ENCODE data around the gene SCMH1. TPM values are rescaled to one million over a fixed set of nuclear protein-coding genes. Genes with fewer than 3 reads are reported as not detected.

The SCMH1 gene
- total RNA-seq, 2 experiments from 2014 or later: 47.0 to 47.7 TPM

DNA sequence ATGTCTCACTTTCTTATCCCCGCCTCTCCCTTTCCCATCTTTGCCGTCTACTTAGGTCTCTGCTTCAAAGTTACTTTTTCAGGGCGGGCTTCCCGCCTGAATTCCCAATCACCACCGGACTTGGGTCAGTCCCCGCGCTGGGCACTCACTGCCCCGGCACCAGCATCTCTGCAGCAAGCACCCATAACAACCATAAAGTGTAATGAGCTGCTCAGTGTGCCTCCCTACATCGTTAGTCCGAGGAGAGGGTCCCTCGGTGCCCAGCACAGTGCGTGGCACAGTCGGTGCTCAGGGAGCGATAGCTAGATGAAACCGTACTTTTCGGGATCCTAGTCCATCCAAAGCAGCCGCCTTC is 263.2 kb downstream of the SCMH1 start:
- POLR2A ChIA-PET: interaction anchor here (0.5 to 1.0 kb wide), 3 partner anchors 8 to 536 kb away, joined by 3 read pairs; no protein-coding TSS in a partner anchor
- peak overlapping the region; percentile 100 for H3K4me3 ChIP-seq (ENCODE audit: low read depth, low read length, poor library complexity, severe bottlenecking)
- no peaks in the 10 kb centered on the region for H3K9me3 ChIP-seq (ENCODE audit: low read length)
- peak overlapping the region; percentile 82 for H2AFZ ChIP-seq (ENCODE audit: low read length)
- H3K9me2 ChIP-seq (ENCODE audit: insufficient read depth, low read length): no peaks in the 10 kb centered on the region
- BruUV-seq (replicated peaks): TSS peak; percentile 55
- H3K27ac ChIP-seq (ENCODE audit: low read depth, low read length, poor library complexity, severe bottlenecking): peak overlapping the region; percentile 79
- intact Hi-C loops (cut with micrococcal nuclease; ENCODE audit: unreplicated experiment): loop anchor here (5.0 kb wide), 1 partner anchor 1058 kb away; no protein-coding TSS in a partner anchor
- DNase-seq (ENCODE audit: low spot score): no peak
- peaks cover 37% of the 10 kb centered on the region for H3K36me3 ChIP-seq (ENCODE audit: insufficient read depth, low read length)
- H3K79me2 ChIP-seq (ENCODE audit: insufficient read depth, low read depth, low read length): peaks cover 39% of the 10 kb centered on the region
- no peak for TF ChIP-seq EZH2phosphoT487 (IDR thresholded peaks at IDR 0.05; ENCODE audit: borderline replicate concordance, low read depth, low read length)
- TF ChIP-seq, protein P1, sequence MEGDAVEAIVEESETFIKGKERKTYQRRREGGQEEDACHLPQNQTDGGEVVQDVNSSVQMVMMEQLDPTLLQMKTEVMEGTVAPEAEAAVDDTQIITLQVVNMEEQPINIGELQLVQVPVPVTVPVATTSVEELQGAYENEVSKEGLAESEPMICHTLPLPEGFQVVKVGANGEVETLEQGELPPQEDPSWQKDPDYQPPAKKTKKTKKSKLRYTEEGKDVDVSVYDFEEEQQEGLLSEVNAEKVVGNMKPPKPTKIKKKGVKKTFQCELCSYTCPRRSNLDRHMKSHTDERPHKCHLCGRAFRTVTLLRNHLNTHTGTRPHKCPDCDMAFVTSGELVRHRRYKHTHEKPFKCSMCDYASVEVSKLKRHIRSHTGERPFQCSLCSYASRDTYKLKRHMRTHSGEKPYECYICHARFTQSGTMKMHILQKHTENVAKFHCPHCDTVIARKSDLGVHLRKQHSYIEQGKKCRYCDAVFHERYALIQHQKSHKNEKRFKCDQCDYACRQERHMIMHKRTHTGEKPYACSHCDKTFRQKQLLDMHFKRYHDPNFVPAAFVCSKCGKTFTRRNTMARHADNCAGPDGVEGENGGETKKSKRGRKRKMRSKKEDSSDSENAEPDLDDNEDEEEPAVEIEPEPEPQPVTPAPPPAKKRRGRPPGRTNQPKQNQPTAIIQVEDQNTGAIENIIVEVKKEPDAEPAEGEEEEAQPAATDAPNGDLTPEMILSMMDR (conservative IDR thresholded peaks at IDR 0.05; ENCODE audit: low read length): no peak
- CTCF ChIA-PET (ENCODE audit: unreplicated experiment): interaction anchor here (0.7 kb wide), 1 partner anchor 60 kb away, joined by 3 read pairs; no protein-coding TSS in a partner anchor
- peaks cover 26% of the 10 kb centered on the region for H3K4me1 ChIP-seq (ENCODE audit: insufficient read depth, low read length, poor library complexity, severe bottlenecking)
- H4K20me1 ChIP-seq (ENCODE audit: insufficient read depth, low read length): peaks cover 23% of the 10 kb centered on the region
- peak overlapping the region; percentile 72 for H3K4me2 ChIP-seq (ENCODE audit: low read length)

DNA sequence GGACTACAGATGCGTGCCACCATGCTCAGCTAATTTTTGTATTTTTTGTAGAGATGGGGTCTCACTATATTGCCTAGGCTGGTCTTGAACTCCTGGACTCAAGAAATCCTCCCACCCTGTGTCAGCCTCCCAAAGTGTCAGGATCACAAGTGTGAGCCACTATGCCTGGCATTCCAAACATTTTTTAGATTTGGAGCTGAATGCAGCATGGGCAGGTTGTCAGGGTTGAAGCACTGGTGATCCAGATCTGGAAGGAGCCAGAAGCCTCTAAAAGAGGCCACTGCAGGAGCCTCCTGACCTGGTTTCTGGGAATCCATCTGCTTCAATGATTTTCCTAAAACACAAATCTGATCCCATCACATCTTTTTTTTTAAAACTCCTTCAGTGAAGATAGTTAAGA is 264.4 kb downstream of the SCMH1 start:
- Histone ChIP-seq H3K9me2 (ENCODE audit: insufficient read depth, low read length) (no peaks in the 10 kb centered on the region), H3K4me1 (ENCODE audit: insufficient read depth, low read length, poor library complexity, severe bottlenecking) (peaks cover 28% of the 10 kb centered on the region), H3K36me3 (ENCODE audit: insufficient read depth, low read length) (peaks cover 26% of the 10 kb centered on the region), H3K4me3 (ENCODE audit: low read depth, low read length, poor library complexity, severe bottlenecking) (no peak overlapping the region), H3K79me2 (ENCODE audit: insufficient read depth, low read depth, low read length) (peaks cover 27% of the 10 kb centered on the region), H2AFZ (ENCODE audit: low read length) (no peak overlapping the region), H3K4me2 (ENCODE audit: low read length) (no peak overlapping the region), H4K20me1 (ENCODE audit: insufficient read depth, low read length) (peaks cover 12% of the 10 kb centered on the region; the same call in 1 of the 2 replicates), H3K9me3 (ENCODE audit: low read length) (no peaks in the 10 kb centered on the region), H3K27ac (ENCODE audit: low read depth, low read length, poor library complexity, severe bottlenecking) (no peak overlapping the region)
- no TSS peak for BruUV-seq (replicated peaks)
- POLR2A ChIA-PET: interaction anchor here (0.6 kb wide), 2 partner anchors 263 to 585 kb away, joined by 3 to 6 read pairs; no protein-coding TSS in a partner anchor
- TF ChIP-seq, protein P1 (conservative IDR thresholded peaks at IDR 0.05; ENCODE audit: low read length): no peak
- no peak for TF ChIP-seq EZH2phosphoT487 (IDR thresholded peaks at IDR 0.05; ENCODE audit: borderline replicate concordance, low read depth, low read length)
- CTCF ChIA-PET (ENCODE audit: unreplicated experiment): no interaction called here
- intact Hi-C loops (cut with micrococcal nuclease; ENCODE audit: unreplicated experiment): loop anchor here (5.0 kb wide), 1 partner anchor 1060 kb away; no protein-coding TSS in a partner anchor
- DNase-seq (ENCODE audit: low spot score): no peak

Other genes with a start within 250 kb of the SCMH1 start
- 0.82 and 1.1 TPM in 2 replicates for gene SLFNL1, start 220.6 kb downstream of the SCMH1 start, total RNA-seq (2014; rRNA removed; shearing (Covaris generic))
- gene SLFNL1, start 220.6 kb downstream of the SCMH1 start, total RNA-seq (2022): 0.49 and 0.57 TPM in 2 replicates
- gene FOXO6, start 119.1 kb upstream of the SCMH1 start, total RNA-seq (2014; rRNA removed; shearing (Covaris generic)): not detected in 2 replicates
- not detected in 2 replicates for gene FOXO6, start 119.1 kb upstream of the SCMH1 start, total RNA-seq (2022)
- not detected in 2 replicates for gene EDN2, start 242.4 kb upstream of the SCMH1 start, total RNA-seq (2014; rRNA removed; shearing (Covaris generic))
- not detected in 2 replicates for gene EDN2, start 242.4 kb upstream of the SCMH1 start, total RNA-seq (2022)

Data from OCI-LY7 (cell line).